Ovary (tissue), 3 donors: ENCODE data around the gene PARD3B.

Source experiments
- CTCF ChIP-seq, 3 donors: fragments of 450-650 bp in 2 of 3; fragments of 200-600 bp in 1 of 3; IDR thresholded peaks; one replicate each; pipeline versions ENCODE4 v1.5.1 to v1.8.0; 2016 to 2022; ENCODE audit warnings: antibody characterized with exemption in 3 of 3, mild to moderate bottlenecking in 1 of 3
- EP300 ChIP-seq: sonication (generic); formaldehyde crosslinking; IDR thresholded peaks from one replicate; pipeline ENCODE4 v1.6.1; 2017; ENCODE audit warnings: antibody characterized with exemption
- donor health status: DM: no; HTN: no; CAD: no.

- TF ChIP-seq CTCF (IDR thresholded peaks at IDR 0.05) = no peak
- TF ChIP-seq EP300 = no peak
Observed at GRCh38 chr2:204686406-204686805, 141.1 kb downstream of the PARD3B start.
